ENCODE results near the gene GRK5.

Gene GRK5

GRCh38 chr10:119360181-119360921 lies 153.0 kb downstream of the GRK5 start:
- no peak for DNase-seq (ENCODE audit: low read depth in 2 of 2)

- DNase-seq (ENCODE audit: low read depth in 2 of 2), result no peak
These were observed 153.7 kb downstream of the GRK5 start for GRCh38 chr10:119361037-119361436.

GRCh38 chr10:119362122-119362521 lies 154.8 kb downstream of the GRK5 start:
- DNase-seq (ENCODE audit: low read depth in 2 of 2), result no peak

- no peak for DNase-seq (ENCODE audit: low read depth in 2 of 2)
These were observed 157.6 kb downstream of the GRK5 start for GRCh38 chr10:119364645-119365600.

GRCh38 chr10:119365773-119366599 lies 158.6 kb downstream of the GRK5 start:
- DNase-seq (ENCODE audit: low read depth in 2 of 2), result no peak

GRCh38 chr10:119367841-119368549 lies 160.6 kb downstream of the GRK5 start:
- DNase-seq (ENCODE audit: low read depth in 2 of 2), result no peak

- no peak for DNase-seq (ENCODE audit: low read depth in 2 of 2)
These were observed 161.2 kb downstream of the GRK5 start for GRCh38 chr10:119368581-119368980.

GRCh38 chr10:119368991-119369869 lies 161.9 kb downstream of the GRK5 start:
- DNase-seq (ENCODE audit: low read depth in 2 of 2), result no peak

- no peak for DNase-seq (ENCODE audit: low read depth in 2 of 2)
These were observed 162.9 kb downstream of the GRK5 start for GRCh38 chr10:119370111-119370741.

- no peak for DNase-seq (ENCODE audit: low read depth in 2 of 2)
These were observed 163.8 kb downstream of the GRK5 start for GRCh38 chr10:119370972-119371703.

- DNase-seq (ENCODE audit: low read depth in 2 of 2), result no peak
These were observed 164.6 kb downstream of the GRK5 start for GRCh38 chr10:119371704-119372663.

- DNase-seq (ENCODE audit: low read depth in 2 of 2), result no peak
These were observed 166.1 kb downstream of the GRK5 start for GRCh38 chr10:119373294-119374102.

GRCh38 chr10:119374236-119374635 lies 166.9 kb downstream of the GRK5 start:
- DNase-seq (ENCODE audit: low read depth in 2 of 2), result no peak

GRCh38 chr10:119375574-119376272 lies 168.4 kb downstream of the GRK5 start:
- no peak for DNase-seq (ENCODE audit: low read depth in 2 of 2)

GRCh38 chr10:119377451-119377957 lies 170.1 kb downstream of the GRK5 start:
- DNase-seq (ENCODE audit: low read depth in 2 of 2), result no peak

All from stimulated activated CD8-positive, alpha-beta memory T cell treated with anti-CD3 and anti-CD28 coated beads, Interleukin-2, amount 100 ng/mL, for 1 hour (primary cell).